Skeletal muscle satellite cell (primary cell): ENCODE data around the gene FKBP5.
"Not testable (repeated sequence)": the region's sequence is repeated elsewhere in the genome, so short reads cannot be mapped to it uniquely, and the experiment has no call there.

Experiments used
- H3K27me3 ChIP-seq: 2 replicates; pipeline ENCODE4 v1.7.0; 2013; ENCODE audit warnings: low read length; ENCODE audit not compliant: control insufficient read depth, insufficient read depth
- H3K36me3 ChIP-seq: 2 replicates; pipeline ENCODE4 v1.7.0; 2013; ENCODE audit warnings: mild to moderate bottlenecking, control low read depth, low read length; ENCODE audit not compliant: insufficient read depth
- H3K4me1 ChIP-seq: 2 replicates; pipeline ENCODE4 v1.7.0; 2013; ENCODE audit warnings: low read length; ENCODE audit not compliant: control insufficient read depth, insufficient read depth
- H3K4me2 ChIP-seq: 2 replicates; pipeline ENCODE4 v1.7.0; 2013; ENCODE audit warnings: mild to moderate bottlenecking, low read length
- H3K4me3 ChIP-seq: 2 replicates; pipeline ENCODE4 v1.7.0; 2013; ENCODE audit warnings: low read length
- H3K9ac ChIP-seq: 2 replicates; pipeline ENCODE4 v1.7.0; 2013; ENCODE audit warnings: mild to moderate bottlenecking, low read depth, low read length, moderate library complexity
- H3K9me3 ChIP-seq: replicated peaks from 2 replicates; pipeline ENCODE4 v1.7.0; 2013; ENCODE audit warnings: mild to moderate bottlenecking, control low read depth, low read length

Gene FKBP5

GRCh38 chr6:35707714-35708407 is 19.1 kb upstream of the FKBP5 start:
- H3K9ac ChIP-seq: no peak overlapping the region

GRCh38 chr6:35706468-35706867 is 17.8 kb upstream of the FKBP5 start:
- no peaks in the 10 kb centered on the region for H3K36me3 ChIP-seq
- H3K4me3 ChIP-seq: no peak overlapping the region
- H3K4me1 ChIP-seq: peaks cover 2% of the 10 kb centered on the region
- no peaks in the 10 kb centered on the region for H3K9me3 ChIP-seq
- no peak overlapping the region for H3K9ac ChIP-seq
- H3K27me3 ChIP-seq: no peaks in the 10 kb centered on the region
- no peak overlapping the region for H3K4me2 ChIP-seq

More at GRCh38 chr6:35707714-35708407, 19.1 kb upstream of the FKBP5 start:
- Histone ChIP-seq H3K36me3 (no peaks in the 10 kb centered on the region), H3K9me3 (no peaks in the 10 kb centered on the region), H3K27me3 (no peaks in the 10 kb centered on the region), H3K4me1 (peaks cover 2% of the 10 kb centered on the region), H3K4me3 (no peak overlapping the region), H3K4me2 (no peak overlapping the region)

GRCh38 chr6:35703554-35703953 is 14.8 kb upstream of the FKBP5 start:
- no peak overlapping the region for H3K4me2 ChIP-seq
- no peaks in the 10 kb centered on the region for H3K36me3 ChIP-seq
- H3K4me3 ChIP-seq: no peak overlapping the region
- H3K27me3 ChIP-seq: no peaks in the 10 kb centered on the region
- H3K9ac ChIP-seq: no peak overlapping the region
- no peaks in the 10 kb centered on the region for H3K9me3 ChIP-seq
- no peaks in the 10 kb centered on the region for H3K4me1 ChIP-seq

GRCh38 chr6:35698858-35699257 is 10.1 kb upstream of the FKBP5 start:
- Histone ChIP-seq H3K36me3 (no peaks in the 10 kb centered on the region), H3K9ac (no peak overlapping the region), H3K4me2 (no peak overlapping the region), H3K4me3 (no peak overlapping the region), H3K27me3 (no peaks in the 10 kb centered on the region), H3K9me3 (peaks cover 5% of the 10 kb centered on the region), H3K4me1 (no peaks in the 10 kb centered on the region)

GRCh38 chr6:35698430-35698829 is 9.7 kb upstream of the FKBP5 start:
- H3K4me2 ChIP-seq, H3K27me3 ChIP-seq, H3K4me1 ChIP-seq, H3K9ac ChIP-seq, H3K9me3 ChIP-seq, H3K4me3 ChIP-seq, H3K36me3 ChIP-seq: not testable (repeated sequence)

GRCh38 chr6:35694462-35694861 is 5.7 kb upstream of the FKBP5 start:
- Histone ChIP-seq H3K9ac (no peak overlapping the region), H3K36me3 (no peaks in the 10 kb centered on the region), H3K4me2 (no peak overlapping the region), H3K9me3 (peaks cover 7% of the 10 kb centered on the region), H3K4me3 (no peak overlapping the region), H3K4me1 (peaks cover 12% of the 10 kb centered on the region), H3K27me3 (no peaks in the 10 kb centered on the region)

- H3K4me2 ChIP-seq: peak overlapping the region; percentile 31
- no peak overlapping the region for H3K9ac ChIP-seq
- H3K27me3 ChIP-seq: no peaks in the 10 kb centered on the region
- H3K36me3 ChIP-seq: no peaks in the 10 kb centered on the region
- H3K4me1 ChIP-seq: peaks cover 17% of the 10 kb centered on the region
- H3K4me3 ChIP-seq: no peak overlapping the region
- H3K9me3 ChIP-seq: peaks cover 7% of the 10 kb centered on the region
Observed at GRCh38 chr6:35691027-35691824, 2.5 kb upstream of the FKBP5 start.

- Histone ChIP-seq H3K4me1 (peaks cover 17% of the 10 kb centered on the region), H3K4me2 (no peak overlapping the region), H3K4me3 (no peak overlapping the region), H3K9ac (no peak overlapping the region), H3K36me3 (no peaks in the 10 kb centered on the region), H3K27me3 (no peaks in the 10 kb centered on the region), H3K9me3 (peaks cover 7% of the 10 kb centered on the region)
Observed at GRCh38 chr6:35690484-35690883, 1.8 kb upstream of the FKBP5 start.

- not testable (repeated sequence) for H3K4me3 ChIP-seq, H3K9ac ChIP-seq, H3K27me3 ChIP-seq, H3K9me3 ChIP-seq, H3K36me3 ChIP-seq, H3K4me2 ChIP-seq
- peaks cover 18% of the 10 kb centered on the region for H3K4me1 ChIP-seq
Observed at GRCh38 chr6:35690006-35690405, 1.3 kb upstream of the FKBP5 start.

- peak overlapping the region; percentile 73 for H3K4me2 ChIP-seq
- peak overlapping the region; percentile 77 for H3K4me3 ChIP-seq
- no peaks in the 10 kb centered on the region for H3K27me3 ChIP-seq
- H3K9me3 ChIP-seq: no peaks in the 10 kb centered on the region
- H3K4me1 ChIP-seq: peaks cover 25% of the 10 kb centered on the region
- peak overlapping the region; percentile 82 for H3K9ac ChIP-seq
- H3K36me3 ChIP-seq: peaks cover 12% of the 10 kb centered on the region
Observed at GRCh38 chr6:35687658-35688604, 784 bp downstream of the FKBP5 start.

GRCh38 chr6:35686873-35687555 is 1.7 kb downstream of the FKBP5 start:
- peak overlapping the region; percentile 73 for H3K4me2 ChIP-seq
- peak overlapping the region; percentile 77 for H3K4me3 ChIP-seq
- H3K4me1 ChIP-seq: peaks cover 31% of the 10 kb centered on the region
- peaks cover 19% of the 10 kb centered on the region for H3K36me3 ChIP-seq
- H3K9ac ChIP-seq: peak overlapping the region; percentile 82
- H3K27me3 ChIP-seq: no peaks in the 10 kb centered on the region
- H3K9me3 ChIP-seq: no peaks in the 10 kb centered on the region
